PC-3 (cell line): ENCODE measurements around the gene CERK.

Experiments
- EZH2 ChIP-seq: fragments of 300-600 bp; sonication (generic); IDR thresholded peaks from one replicate; pipeline ENCODE4 v1.6.1; 2017; ENCODE audit warnings: antibody characterized with exemption, mild to moderate bottlenecking, low read length; ENCODE audit not compliant: unreplicated experiment
- EZH2phosphoT487 ChIP-seq: fragments of 300-600 bp; sonication (generic); IDR thresholded peaks from 2 replicates; pipeline ENCODE4 v1.6.1; 2018; ENCODE audit warnings: mild to moderate bottlenecking, antibody characterized with exemption, low read length, borderline replicate concordance
- TF ChIP-seq, protein P1 (sequence below): fragments of 300-600 bp; sonication (generic); conservative IDR thresholded peaks from 2 replicates; pipeline ENCODE4 v1.5.1; 2017; ENCODE audit warnings: antibody characterized with exemption, low read depth, mild to moderate bottlenecking, low read length

DNA sequence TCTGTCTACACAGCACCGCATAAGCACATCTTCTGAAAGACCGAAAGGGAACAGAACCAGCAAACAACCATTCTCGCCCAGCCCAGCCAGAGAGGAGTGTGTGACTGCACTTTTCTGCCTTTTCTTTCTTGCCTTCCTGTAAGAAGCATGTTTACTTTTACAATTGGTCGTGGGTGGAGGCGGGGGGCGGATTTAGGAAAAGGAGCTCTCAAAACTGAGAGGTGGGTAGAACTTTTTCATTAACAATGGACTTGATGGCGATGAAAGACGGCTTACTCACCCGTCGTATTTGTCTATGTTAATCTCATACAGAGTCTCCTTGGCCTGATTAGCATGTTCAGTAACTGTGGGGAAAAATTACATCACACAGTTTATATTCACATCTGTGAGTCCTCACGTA is 27.2 kb downstream of the CERK start:
- TF ChIP-seq, protein P1, sequence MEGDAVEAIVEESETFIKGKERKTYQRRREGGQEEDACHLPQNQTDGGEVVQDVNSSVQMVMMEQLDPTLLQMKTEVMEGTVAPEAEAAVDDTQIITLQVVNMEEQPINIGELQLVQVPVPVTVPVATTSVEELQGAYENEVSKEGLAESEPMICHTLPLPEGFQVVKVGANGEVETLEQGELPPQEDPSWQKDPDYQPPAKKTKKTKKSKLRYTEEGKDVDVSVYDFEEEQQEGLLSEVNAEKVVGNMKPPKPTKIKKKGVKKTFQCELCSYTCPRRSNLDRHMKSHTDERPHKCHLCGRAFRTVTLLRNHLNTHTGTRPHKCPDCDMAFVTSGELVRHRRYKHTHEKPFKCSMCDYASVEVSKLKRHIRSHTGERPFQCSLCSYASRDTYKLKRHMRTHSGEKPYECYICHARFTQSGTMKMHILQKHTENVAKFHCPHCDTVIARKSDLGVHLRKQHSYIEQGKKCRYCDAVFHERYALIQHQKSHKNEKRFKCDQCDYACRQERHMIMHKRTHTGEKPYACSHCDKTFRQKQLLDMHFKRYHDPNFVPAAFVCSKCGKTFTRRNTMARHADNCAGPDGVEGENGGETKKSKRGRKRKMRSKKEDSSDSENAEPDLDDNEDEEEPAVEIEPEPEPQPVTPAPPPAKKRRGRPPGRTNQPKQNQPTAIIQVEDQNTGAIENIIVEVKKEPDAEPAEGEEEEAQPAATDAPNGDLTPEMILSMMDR, result no peak
- TF ChIP-seq EZH2phosphoT487 (no peak), EZH2 (no peak)
